ENCODE data around the gene BTBD2. TPM values are rescaled to one million over a fixed set of nuclear protein-coding genes. Genes with fewer than 3 reads are reported as not detected.
A peak's percentile ranks its signal among the peaks of the same experiment; 100 is the strongest.

BTBD2 gene
- polyA plus RNA-seq, 1 donor from 2014 or later: 46.1 TPM

- Histone ChIP-seq H4K20me1 (ENCODE audit: insufficient read depth) (peaks cover 6% of the 10 kb centered on the region), H3K9me2 (ENCODE audit: insufficient read depth, low read length) (no peaks in the 10 kb centered on the region), H3K27ac (ENCODE audit: low read length) (no peak overlapping the region), H3F3A (ENCODE audit: insufficient read depth, low read length, poor library complexity, severe bottlenecking) (no peaks in the 10 kb centered on the region), H3K4me3 (ENCODE audit: low read length) (no peak overlapping the region), H2AFZ (ENCODE audit: low read depth, low read length) (no peak overlapping the region), H3K9me3 (ENCODE audit: low read length) (no peaks in the 10 kb centered on the region), H3K36me3 (ENCODE audit: insufficient read depth, low read length) (no peaks in the 10 kb centered on the region), H3K9ac (ENCODE audit: low read length) (no peak overlapping the region), H3K79me2 (replicated peaks; ENCODE audit: insufficient read depth, low read length) (peaks cover 20% of the 10 kb centered on the region), H3K4me2 (ENCODE audit: low read length) (no peak overlapping the region), H3K27me3 (ENCODE audit: insufficient read depth, low read depth, low read length) (no peaks in the 10 kb centered on the region)
- TF ChIP-seq EP300 (conservative IDR thresholded peaks at IDR 0.05; ENCODE audit: poor library complexity, severe bottlenecking) (no peak), TAF1 (IDR thresholded peaks at IDR 0.05; ENCODE audit: low read depth) (no peak), SMC3 (conservative IDR thresholded peaks at IDR 0.05; ENCODE audit: poor library complexity) (no peak), POLR2AphosphoS5 (IDR thresholded peaks at IDR 0.05) (no peak), EZH2 (IDR thresholded peaks at IDR 0.05; ENCODE audit: borderline replicate concordance, insufficient read depth, low read length, poor library complexity, severe bottlenecking) (no peak), REST (IDR thresholded peaks at IDR 0.05; ENCODE audit: borderline replicate concordance) (no peak), RAD21 (conservative IDR thresholded peaks at IDR 0.05) (no peak), CTCF (IDR thresholded peaks at IDR 0.05; ENCODE audit: poor library complexity, severe bottlenecking) (no peak), MXI1 (conservative IDR thresholded peaks at IDR 0.05; ENCODE audit: poor library complexity, severe bottlenecking) (no peak)
Observed at GRCh38 chr19:2053601-2054389, 38.3 kb upstream of the BTBD2 start.

- no peaks in the 10 kb centered on the region for H3K9me2 ChIP-seq (ENCODE audit: insufficient read depth, low read length)
- peak overlapping the region; percentile 14 for H2AFZ ChIP-seq (ENCODE audit: low read depth, low read length)
Observed at GRCh38 chr19:2051773-2052704, 36.5 kb upstream of the BTBD2 start.

More at GRCh38 chr19:2051773-2052704, 36.5 kb upstream of the BTBD2 start:
- H3K27me3 ChIP-seq (ENCODE audit: insufficient read depth, low read depth, low read length): no peaks in the 10 kb centered on the region
- peak overlapping the region; percentile 76 for H3K27ac ChIP-seq (ENCODE audit: low read length)
- TF ChIP-seq CTCF (IDR thresholded peaks at IDR 0.05; ENCODE audit: poor library complexity, severe bottlenecking) (no peak), RAD21 (conservative IDR thresholded peaks at IDR 0.05) (no peak), SMC3 (conservative IDR thresholded peaks at IDR 0.05; ENCODE audit: poor library complexity) (no peak), EP300 (conservative IDR thresholded peaks at IDR 0.05; ENCODE audit: poor library complexity, severe bottlenecking) (no peak), TAF1 (IDR thresholded peaks at IDR 0.05; ENCODE audit: low read depth) (no peak), EZH2 (IDR thresholded peaks at IDR 0.05; ENCODE audit: borderline replicate concordance, insufficient read depth, low read length, poor library complexity, severe bottlenecking) (no peak), REST (IDR thresholded peaks at IDR 0.05; ENCODE audit: borderline replicate concordance) (no peak), MXI1 (conservative IDR thresholded peaks at IDR 0.05; ENCODE audit: poor library complexity, severe bottlenecking) (no peak), POLR2AphosphoS5 (IDR thresholded peaks at IDR 0.05) (no peak)
- H4K20me1 ChIP-seq (ENCODE audit: insufficient read depth): peaks cover 6% of the 10 kb centered on the region
- H3K4me3 ChIP-seq (ENCODE audit: low read length): peak overlapping the region; percentile 64
- H3K36me3 ChIP-seq (ENCODE audit: insufficient read depth, low read length): no peaks in the 10 kb centered on the region
- no peaks in the 10 kb centered on the region for H3F3A ChIP-seq (ENCODE audit: insufficient read depth, low read length, poor library complexity, severe bottlenecking)
- no peaks in the 10 kb centered on the region for H3K9me3 ChIP-seq (ENCODE audit: low read length)
- H3K9ac ChIP-seq (ENCODE audit: low read length): peak overlapping the region; percentile 68
- H3K4me2 ChIP-seq (ENCODE audit: low read length): peak overlapping the region; percentile 52
- peaks cover 29% of the 10 kb centered on the region for H3K79me2 ChIP-seq (replicated peaks; ENCODE audit: insufficient read depth, low read length)

All from neural cell (in vitro differentiated cells).